Astrocyte (in vitro differentiated cells and primary cell): ENCODE results near the gene HSPA4. TPM values are rescaled to one million over a fixed set of nuclear protein-coding genes. Genes with fewer than 3 reads are reported as not detected.
"Not testable (repeated sequence)": the region's sequence is repeated elsewhere in the genome, so short reads cannot be mapped to it uniquely, and the experiment has no call there.

Source experiments
- DNase-seq: peaks from one replicate; pipeline ENCODE4 v3.0.0-alpha.2; 2010; ENCODE audit warnings: low read depth
- FAIRE-seq: peaks from 2 replicates; lab custom pipeline; 2011; peaks lifted over from hg19 to GRCh38; lab: Jason Lieb, UNC
- H2AFZ ChIP-seq: 2 replicates; pipeline ENCODE4 v1.6.0; 2012; ENCODE audit warnings: low read depth, low read length, inconsistent platforms
- H3K27ac ChIP-seq: 2 replicates; pipeline ENCODE4 v1.5.1; 2011; ENCODE audit warnings: low read depth, low read length, inconsistent platforms
- H3K27me3 ChIP-seq: 2 replicates; pipeline ENCODE4 v1.6.0; 2011; ENCODE audit warnings: low read length, inconsistent platforms; ENCODE audit not compliant: insufficient read depth
- H3K36me3 ChIP-seq: 2 replicates; pipeline ENCODE4 v1.5.1; 2011; ENCODE audit warnings: low read length, inconsistent platforms; ENCODE audit not compliant: insufficient read depth
- H3K4me1 ChIP-seq: 2 replicates; pipeline ENCODE4 v1.5.1; 2011; ENCODE audit warnings: low read length, inconsistent platforms; ENCODE audit not compliant: insufficient read depth
- H3K4me2 ChIP-seq: 2 replicates; pipeline ENCODE4 v1.6.0; 2012; ENCODE audit warnings: low read length, inconsistent platforms
- H3K4me3 ChIP-seq: 2 replicates; pipeline ENCODE4 v1.5.1; 2011; ENCODE audit warnings: low read depth, mild to moderate bottlenecking, low read length, inconsistent platforms; ENCODE audit not compliant: insufficient read depth
- H3K79me2 ChIP-seq: 2 replicates; pipeline ENCODE4 v1.6.0; 2012; ENCODE audit warnings: mild to moderate bottlenecking, low read length, inconsistent platforms; ENCODE audit not compliant: insufficient read depth
- H3K9ac ChIP-seq: 2 replicates; pipeline ENCODE4 v1.6.0; 2012; ENCODE audit warnings: mild to moderate bottlenecking, low read length, inconsistent platforms
- H3K9me3 ChIP-seq: 2 replicates; pipeline ENCODE4 v1.5.1; 2012; ENCODE audit warnings: low read depth, mild to moderate bottlenecking, low read length, inconsistent platforms; ENCODE audit not compliant: insufficient read depth
- H4K20me1 ChIP-seq: 2 replicates; pipeline ENCODE4 v1.6.0; 2012; ENCODE audit warnings: low read length, inconsistent platforms; ENCODE audit not compliant: insufficient read depth
- H3K27ac Mint-ChIP-seq: one replicate; pipeline ENCODE4 v1.8.0; 2021; ENCODE audit warnings: mild to moderate bottlenecking, mixed read lengths; ENCODE audit not compliant: unreplicated experiment
- H3K27me3 Mint-ChIP-seq: one replicate; pipeline ENCODE4 v1.8.0; 2021; ENCODE audit warnings: low read depth, mixed read lengths; ENCODE audit not compliant: unreplicated experiment
- H3K36me3 Mint-ChIP-seq: one replicate; pipeline ENCODE4 v1.8.0; 2021; ENCODE audit warnings: low read depth, mixed read lengths; ENCODE audit not compliant: unreplicated experiment
- H3K4me1 Mint-ChIP-seq: one replicate; pipeline ENCODE4 v1.8.0; 2021; ENCODE audit warnings: low read depth, mixed read lengths; ENCODE audit not compliant: unreplicated experiment
- H3K4me3 Mint-ChIP-seq: one replicate; pipeline ENCODE4 v1.8.0; 2021; ENCODE audit warnings: mild to moderate bottlenecking, moderate library complexity, mixed read lengths; ENCODE audit not compliant: unreplicated experiment
- H3K9me3 Mint-ChIP-seq: one replicate; pipeline ENCODE4 v1.8.0; 2021; ENCODE audit warnings: mild to moderate bottlenecking, mixed read lengths; ENCODE audit not compliant: unreplicated experiment
- EZH2 ChIP-seq: IDR thresholded peaks from 2 replicates; pipeline ENCODE4 v1.6.1; 2012; ENCODE audit warnings: mild to moderate bottlenecking, low read length, inconsistent platforms; ENCODE audit not compliant: insufficient read depth
- total RNA-seq: library from RNA; stranded (reverse); gene quantifications from 2 replicates; pipeline ENCODE4 v1.2.1, GENCODE V29; 2021
- TF ChIP-seq, protein P1 (sequence below): IDR thresholded peaks from 2 replicates; pipeline ENCODE4 v1.5.1; 2011; ENCODE audit warnings: low read depth, mild to moderate bottlenecking, inconsistent platforms, low read length, moderate library complexity; ENCODE audit not compliant: insufficient read depth

The HSPA4 gene
- total RNA-seq, 1 donor from 2014 or later = 210 TPM

GRCh38 chr5:133032852-133033742, 18.7 kb upstream of the HSPA4 start:
- Mint-ChIP-seq H3K27ac (peak overlapping the region; percentile 56), H3K36me3 (no peaks in the 10 kb centered on the region), H3K4me1 (peaks cover 11% of the 10 kb centered on the region), H3K4me3 (no peak overlapping the region), H3K9me3 (no peaks in the 10 kb centered on the region), H3K27me3 (no peaks in the 10 kb centered on the region)
- no peak overlapping the region for H3K9ac ChIP-seq
- no peaks in the 10 kb centered on the region for H3K27me3 ChIP-seq
- TF ChIP-seq, protein P1, sequence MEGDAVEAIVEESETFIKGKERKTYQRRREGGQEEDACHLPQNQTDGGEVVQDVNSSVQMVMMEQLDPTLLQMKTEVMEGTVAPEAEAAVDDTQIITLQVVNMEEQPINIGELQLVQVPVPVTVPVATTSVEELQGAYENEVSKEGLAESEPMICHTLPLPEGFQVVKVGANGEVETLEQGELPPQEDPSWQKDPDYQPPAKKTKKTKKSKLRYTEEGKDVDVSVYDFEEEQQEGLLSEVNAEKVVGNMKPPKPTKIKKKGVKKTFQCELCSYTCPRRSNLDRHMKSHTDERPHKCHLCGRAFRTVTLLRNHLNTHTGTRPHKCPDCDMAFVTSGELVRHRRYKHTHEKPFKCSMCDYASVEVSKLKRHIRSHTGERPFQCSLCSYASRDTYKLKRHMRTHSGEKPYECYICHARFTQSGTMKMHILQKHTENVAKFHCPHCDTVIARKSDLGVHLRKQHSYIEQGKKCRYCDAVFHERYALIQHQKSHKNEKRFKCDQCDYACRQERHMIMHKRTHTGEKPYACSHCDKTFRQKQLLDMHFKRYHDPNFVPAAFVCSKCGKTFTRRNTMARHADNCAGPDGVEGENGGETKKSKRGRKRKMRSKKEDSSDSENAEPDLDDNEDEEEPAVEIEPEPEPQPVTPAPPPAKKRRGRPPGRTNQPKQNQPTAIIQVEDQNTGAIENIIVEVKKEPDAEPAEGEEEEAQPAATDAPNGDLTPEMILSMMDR = no peak
- TF ChIP-seq EZH2 = no peak
- H3K4me1 ChIP-seq = no peaks in the 10 kb centered on the region
- no peaks in the 10 kb centered on the region for H3K36me3 ChIP-seq
- no peak overlapping the region for H3K4me2 ChIP-seq
- H3K27ac ChIP-seq = no peak overlapping the region
- no peaks in the 10 kb centered on the region for H4K20me1 ChIP-seq
- DNase-seq (peak; percentile 20), FAIRE-seq (no peak)
- no peak overlapping the region for H2AFZ ChIP-seq
- H3K79me2 ChIP-seq = no peaks in the 10 kb centered on the region
- no peaks in the 10 kb centered on the region for H3K9me3 ChIP-seq
- H3K4me3 ChIP-seq = no peak overlapping the region

DNA sequence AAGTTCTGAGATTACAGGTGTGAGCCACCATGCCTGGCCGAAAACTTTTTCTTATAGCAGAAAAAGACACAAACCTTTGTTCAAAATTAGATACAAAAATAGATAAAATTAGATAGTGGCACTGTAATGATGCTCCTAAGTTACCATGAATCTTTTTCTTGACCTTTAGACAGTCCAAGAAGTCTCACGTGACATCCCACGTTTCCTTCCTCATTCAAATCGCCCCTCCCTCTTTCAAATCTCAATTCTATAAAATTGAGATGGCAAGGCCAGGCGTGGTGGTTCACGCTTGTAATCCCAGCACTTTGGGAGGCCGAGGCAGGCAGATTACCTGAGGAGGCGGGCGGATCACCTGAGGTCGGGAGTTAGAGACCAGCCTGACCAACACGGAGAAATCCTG, 17.7 kb upstream of the HSPA4 start:
- TF ChIP-seq, protein P1 = no peak
- no peak for TF ChIP-seq EZH2
- Mint-ChIP-seq H3K27ac (no peak overlapping the region), H3K4me1 (peaks cover 11% of the 10 kb centered on the region), H3K36me3 (no peaks in the 10 kb centered on the region), H3K9me3 (no peaks in the 10 kb centered on the region), H3K4me3 (no peak overlapping the region), H3K27me3 (no peaks in the 10 kb centered on the region)
- FAIRE-seq = no peak
- Histone ChIP-seq H3K36me3 (no peaks in the 10 kb centered on the region), H2AFZ (no peak overlapping the region), H3K4me3 (no peak overlapping the region), H3K4me2 (no peak overlapping the region), H3K9ac (no peak overlapping the region), H3K79me2 (no peaks in the 10 kb centered on the region), H3K4me1 (no peaks in the 10 kb centered on the region), H4K20me1 (no peaks in the 10 kb centered on the region), H3K27me3 (no peaks in the 10 kb centered on the region), H3K9me3 (no peaks in the 10 kb centered on the region), H3K27ac (no peak overlapping the region)
- no peak for DNase-seq

- no peaks in the 10 kb centered on the region for H3K79me2 ChIP-seq
- H3K9me3 ChIP-seq = no peaks in the 10 kb centered on the region
- H3K9me3 Mint-ChIP-seq = no peaks in the 10 kb centered on the region
- peaks cover 11% of the 10 kb centered on the region for H3K4me1 Mint-ChIP-seq
- no peaks in the 10 kb centered on the region for H3K27me3 Mint-ChIP-seq
- H3K36me3 ChIP-seq = no peaks in the 10 kb centered on the region
- no peak overlapping the region for H3K4me3 ChIP-seq
- TF ChIP-seq EZH2 = no peak
- TF ChIP-seq, protein P1 = no peak
- no peak overlapping the region for H3K27ac Mint-ChIP-seq
- FAIRE-seq (no peak), DNase-seq (no peak)
- H3K27ac ChIP-seq = no peak overlapping the region
- H3K4me3 Mint-ChIP-seq = no peak overlapping the region
- no peak overlapping the region for H3K4me2 ChIP-seq
- no peaks in the 10 kb centered on the region for H3K4me1 ChIP-seq
- no peaks in the 10 kb centered on the region for H3K27me3 ChIP-seq
- no peak overlapping the region for H3K9ac ChIP-seq
- no peaks in the 10 kb centered on the region for H4K20me1 ChIP-seq
- no peak overlapping the region for H2AFZ ChIP-seq
- H3K36me3 Mint-ChIP-seq = no peaks in the 10 kb centered on the region
These were observed 16.6 kb upstream of the HSPA4 start for GRCh38 chr5:133035224-133035623.

- not testable (repeated sequence) for H3K79me2 ChIP-seq, H3K9ac ChIP-seq, H2AFZ ChIP-seq, H3K4me3 Mint-ChIP-seq, H3K4me1 ChIP-seq, H3K27me3 ChIP-seq, H3K9me3 Mint-ChIP-seq, H3K36me3 Mint-ChIP-seq, H3K4me2 ChIP-seq, H4K20me1 ChIP-seq, H3K27ac ChIP-seq, H3K36me3 ChIP-seq, H3K27me3 Mint-ChIP-seq, H3K27ac Mint-ChIP-seq, FAIRE-seq, H3K9me3 ChIP-seq, H3K4me3 ChIP-seq, DNase-seq
- H3K4me1 Mint-ChIP-seq = peaks cover 16% of the 10 kb centered on the region
These were observed 15.1 kb upstream of the HSPA4 start for GRCh38 chr5:133036677-133037076.
